HG03066 (cell line): ENCODE results near the gene CTIF.
"Not testable (repeated sequence)": the region's sequence is repeated elsewhere in the genome, so short reads cannot be mapped to it uniquely, and the experiment has no call there.

Experiments
- ATAC-seq: cut with Tn5 transposase; IDR thresholded peaks from one replicate; pipeline ENCODE4 v1.9.1; 2021; ENCODE audit warnings: low read depth; ENCODE audit not compliant: unreplicated experiment

The CTIF gene

GRCh38 chr18:48699761-48700160, 160.9 kb downstream of the CTIF start:
- ATAC-seq, result no peak

GRCh38 chr18:48700446-48700845, 161.6 kb downstream of the CTIF start:
- no peak for ATAC-seq

- no peak for ATAC-seq
Measured at GRCh38 chr18:48702346-48703027, 163.7 kb downstream of the CTIF start.

GRCh38 chr18:48703028-48703386, 164.2 kb downstream of the CTIF start:
- ATAC-seq, result no peak

GRCh38 chr18:48703418-48703817, 164.6 kb downstream of the CTIF start:
- ATAC-seq, result no peak

GRCh38 chr18:48705043-48705442, 166.2 kb downstream of the CTIF start:
- ATAC-seq, result no peak

- no peak for ATAC-seq
Measured at GRCh38 chr18:48705531-48705930, 166.7 kb downstream of the CTIF start.

GRCh38 chr18:48706731-48707130, 167.9 kb downstream of the CTIF start:
- no peak for ATAC-seq

- no peak for ATAC-seq
Measured at GRCh38 chr18:48707636-48708296, 168.9 kb downstream of the CTIF start.

- ATAC-seq, result no peak
Measured at GRCh38 chr18:48708807-48709206, 170.0 kb downstream of the CTIF start.

- ATAC-seq, result no peak
Measured at GRCh38 chr18:48709371-48710062, 170.7 kb downstream of the CTIF start.

GRCh38 chr18:48711651-48712486, 173.0 kb downstream of the CTIF start:
- no peak for ATAC-seq

GRCh38 chr18:48713309-48713708, 174.5 kb downstream of the CTIF start:
- no peak for ATAC-seq

GRCh38 chr18:48714873-48715272, 176.0 kb downstream of the CTIF start:
- ATAC-seq, result no peak

- no peak for ATAC-seq
Measured at GRCh38 chr18:48715711-48716361, 177.0 kb downstream of the CTIF start.

GRCh38 chr18:48717227-48717626, 178.4 kb downstream of the CTIF start:
- not testable (repeated sequence) for ATAC-seq

- ATAC-seq, result no peak
Measured at GRCh38 chr18:48718251-48718959, 179.6 kb downstream of the CTIF start.

- ATAC-seq, result no peak
Measured at GRCh38 chr18:48719388-48719787, 180.6 kb downstream of the CTIF start.

GRCh38 chr18:48719974-48720654, 181.3 kb downstream of the CTIF start:
- no peak for ATAC-seq
